HG02840 (cell line): ENCODE measurements around the gene ARHGEF16.

Experiments
- ATAC-seq: cut with Tn5 transposase; IDR thresholded peaks from one replicate; pipeline ENCODE4 v1.9.1; 2021; ENCODE audit warnings: mild to moderate bottlenecking, moderate library complexity, moderate number of reproducible peaks; ENCODE audit not compliant: unreplicated experiment, low FRiP score

Gene ARHGEF16

DNA sequence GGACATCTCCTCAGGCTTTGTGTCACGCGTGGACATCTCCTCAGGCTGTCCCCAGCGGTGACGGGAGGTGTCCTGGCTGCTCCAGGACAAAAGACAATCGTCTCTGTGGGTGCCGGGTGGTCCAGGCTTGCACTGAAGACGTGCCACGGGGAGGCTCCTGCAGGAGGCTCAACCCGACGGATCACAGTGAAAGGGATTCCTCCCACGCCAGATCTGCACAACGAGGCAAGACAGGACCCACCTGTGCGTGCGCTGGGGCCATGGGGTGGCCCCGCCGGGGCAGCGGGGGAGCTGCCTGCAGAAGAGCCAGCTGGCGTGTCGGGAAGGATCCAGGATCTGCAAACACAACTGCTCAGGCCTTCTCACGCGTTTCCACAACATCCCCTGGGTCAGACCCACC is 18.8 kb upstream of the ARHGEF16 start:
- ATAC-seq, result no peak

DNA sequence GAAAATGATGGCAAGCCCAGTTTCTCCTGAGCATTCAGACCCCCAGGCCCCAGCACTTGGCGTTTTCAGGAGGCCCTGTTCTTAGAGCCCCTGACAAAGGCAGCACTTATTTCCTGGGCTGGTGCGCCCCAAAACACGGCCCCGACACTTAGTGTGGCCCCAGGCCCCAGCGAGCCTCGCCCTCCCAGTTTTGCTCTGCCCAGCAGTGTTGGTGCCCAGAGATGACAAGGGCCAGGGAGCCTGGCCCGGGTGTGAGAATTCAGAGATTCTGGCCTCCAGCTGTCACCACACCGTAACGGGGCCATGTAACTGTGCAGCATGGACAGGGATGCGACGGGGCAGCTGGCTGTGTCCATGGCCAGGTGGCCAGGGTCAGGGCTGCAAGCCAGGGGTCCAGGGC is 18.0 kb upstream of the ARHGEF16 start:
- ATAC-seq, result no peak

- ATAC-seq, result no peak
Observed at GRCh38 chr1:3436901-3437300, 17.6 kb upstream of the ARHGEF16 start.

GRCh38 chr1:3438661-3439180 is 15.7 kb upstream of the ARHGEF16 start:
- no peak for ATAC-seq

DNA sequence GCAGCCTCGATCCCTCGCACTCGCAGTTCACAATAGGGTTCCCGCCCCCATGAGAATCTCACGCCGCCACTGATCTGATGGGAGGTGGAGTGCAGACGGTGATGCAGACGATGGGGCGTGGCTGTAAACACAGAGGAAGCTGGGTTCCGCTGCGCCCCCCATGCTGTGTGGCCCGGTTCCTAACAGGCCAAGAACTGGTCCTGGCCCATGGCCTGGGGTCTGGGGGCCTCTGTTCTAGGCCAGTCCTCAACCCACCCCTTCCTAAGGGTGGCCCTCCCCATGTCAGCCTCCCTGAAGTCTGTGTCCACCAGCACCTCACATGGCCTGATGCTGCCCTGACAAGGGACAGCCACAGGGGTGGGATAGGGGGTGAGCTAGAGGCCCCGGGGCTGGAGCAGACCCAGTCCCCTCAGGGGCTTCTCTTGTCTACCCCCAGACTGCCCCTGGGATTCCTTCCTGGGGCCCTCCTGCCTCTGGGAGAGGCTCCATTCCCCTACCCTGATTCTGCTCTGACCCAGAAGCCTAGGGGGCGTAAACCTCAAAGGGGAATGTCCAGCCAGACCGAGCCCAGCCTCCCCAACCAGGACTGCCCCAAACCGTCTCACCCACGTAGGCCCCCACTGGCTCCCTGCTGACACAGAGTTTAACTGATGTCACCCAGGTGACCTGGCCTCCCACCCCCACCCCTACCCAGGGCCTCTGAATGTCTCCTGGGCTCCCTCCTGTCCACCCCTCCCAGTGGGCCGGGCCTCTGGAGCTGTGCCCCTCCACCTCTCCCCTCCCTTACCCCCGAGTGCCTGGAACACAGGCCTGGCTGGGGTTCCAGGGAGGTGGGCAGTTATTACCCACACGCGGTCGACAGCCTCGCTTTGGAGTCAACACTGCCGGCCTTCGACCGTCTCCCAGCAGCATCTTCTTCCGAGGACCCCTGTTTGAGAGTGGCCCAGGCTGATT is 14.8 kb upstream of the ARHGEF16 start:
- no peak for ATAC-seq

DNA sequence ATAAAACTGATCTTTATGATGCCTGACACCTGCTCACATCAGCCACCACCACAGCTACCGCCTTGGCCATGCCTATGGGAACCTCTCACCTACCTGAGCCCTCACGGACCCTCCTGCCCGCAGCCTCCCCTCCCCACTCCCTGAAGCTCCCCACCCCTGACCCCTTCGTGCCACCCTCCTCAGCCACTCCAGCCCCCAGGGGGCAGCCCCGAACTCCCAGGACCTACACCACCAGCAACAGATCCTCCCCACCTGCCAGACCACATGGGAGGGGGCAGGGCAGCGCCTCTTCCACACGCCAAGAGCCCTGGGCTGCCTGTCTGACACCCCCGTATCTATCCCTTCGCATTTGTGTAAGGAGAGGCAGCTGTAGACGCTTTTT is 14.2 kb upstream of the ARHGEF16 start:
- ATAC-seq, result no peak

DNA sequence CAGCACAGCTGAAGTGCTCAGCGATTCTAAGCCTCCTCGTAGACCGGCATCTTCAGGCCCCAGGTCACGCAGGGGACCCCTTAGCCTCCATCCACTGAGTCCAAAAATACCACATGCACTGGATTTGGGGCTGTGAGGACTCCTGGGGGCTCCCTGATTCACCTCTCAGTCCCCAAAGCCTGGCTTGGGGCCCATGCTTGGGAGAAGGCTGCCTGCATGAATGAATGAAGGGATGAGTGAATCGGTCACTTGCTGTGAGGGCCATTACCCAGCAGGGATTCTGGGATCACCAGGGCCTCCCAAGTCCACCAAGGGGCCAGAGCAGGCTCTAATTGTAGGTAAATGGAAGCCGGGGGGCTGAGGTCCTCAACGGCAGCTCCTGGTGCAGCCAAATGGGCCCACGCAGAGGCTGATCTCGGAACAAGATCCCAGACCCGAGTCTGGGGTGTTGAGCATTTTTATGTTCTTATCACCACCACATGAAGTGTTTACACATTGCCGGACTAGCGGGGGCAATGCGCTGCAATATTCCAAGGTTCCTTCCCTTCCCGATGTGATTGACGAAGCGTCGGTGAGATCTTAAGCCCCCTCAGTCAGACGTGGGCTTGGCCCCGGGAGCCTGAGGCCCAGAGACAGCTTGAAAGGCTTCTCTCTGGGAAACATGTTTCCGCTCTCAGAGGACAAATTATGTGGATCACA is 13.6 kb upstream of the ARHGEF16 start:
- no peak for ATAC-seq

DNA sequence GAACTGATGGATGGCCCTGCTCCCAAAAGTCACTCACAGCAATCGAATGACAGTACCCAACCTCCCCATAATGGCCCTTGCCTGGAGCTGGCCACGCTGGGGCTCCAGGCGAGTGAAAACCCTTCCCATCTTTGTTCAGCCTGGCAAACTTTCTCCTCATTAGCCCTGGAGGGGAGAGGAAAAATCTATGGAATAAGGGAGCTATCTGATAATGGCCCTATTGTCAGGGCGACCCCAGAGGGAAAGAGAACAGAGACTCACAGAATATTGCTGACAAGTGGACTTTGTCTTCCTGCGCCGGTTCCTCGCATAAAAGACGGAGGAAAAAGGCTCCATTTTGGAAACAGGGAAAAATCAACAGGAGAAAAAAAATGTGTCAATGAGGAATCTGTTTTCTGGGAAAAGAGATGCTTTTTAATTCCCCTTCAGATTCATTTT is 13.0 kb upstream of the ARHGEF16 start:
- no peak for ATAC-seq

- ATAC-seq, result no peak
Observed at GRCh38 chr1:3441880-3442279, 12.6 kb upstream of the ARHGEF16 start.

GRCh38 chr1:3442331-3442730 is 12.1 kb upstream of the ARHGEF16 start:
- ATAC-seq, result no peak

- no peak for ATAC-seq
Observed at GRCh38 chr1:3442901-3443300, 11.6 kb upstream of the ARHGEF16 start.

DNA sequence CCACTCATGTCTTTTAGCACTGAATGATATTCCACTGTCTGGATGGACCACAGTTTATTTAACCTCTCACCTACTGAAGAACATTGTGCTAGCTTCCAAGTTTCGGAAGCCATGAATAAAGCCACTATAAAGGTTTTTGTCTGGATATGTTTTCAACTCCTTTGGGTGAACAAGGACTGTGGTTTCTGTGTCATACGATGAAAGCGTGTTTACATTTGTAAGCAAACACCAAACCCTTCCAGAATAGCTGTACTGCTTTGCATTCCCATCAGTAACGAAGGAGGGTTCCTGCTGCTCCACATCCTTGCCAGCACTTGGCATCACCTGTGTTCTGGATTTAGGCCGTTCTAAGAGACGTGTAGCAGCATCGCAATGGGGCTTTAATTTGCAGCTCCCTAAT is 10.7 kb upstream of the ARHGEF16 start:
- no peak for ATAC-seq

DNA sequence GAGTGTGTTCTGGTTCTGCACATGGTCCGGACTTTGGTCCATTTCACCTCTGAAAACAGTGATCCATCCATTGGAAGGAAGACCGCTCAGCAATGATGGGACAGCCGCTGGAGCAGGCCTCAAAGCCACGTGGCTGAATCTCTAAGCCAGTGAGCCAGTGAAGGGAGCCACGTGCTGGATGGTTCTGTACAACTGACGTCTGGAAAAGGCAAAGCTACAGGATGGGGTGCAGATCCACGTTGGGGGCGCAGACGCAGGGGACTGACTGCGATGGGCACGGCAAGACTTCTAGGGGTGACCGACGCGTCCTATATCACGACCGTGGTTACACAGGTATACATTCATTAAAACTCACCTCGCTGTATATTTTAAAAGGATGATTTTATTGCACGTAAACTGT is 10.2 kb upstream of the ARHGEF16 start:
- no peak for ATAC-seq

GRCh38 chr1:3444736-3445135 is 9.7 kb upstream of the ARHGEF16 start:
- ATAC-seq, result no peak

- no peak for ATAC-seq
Observed at GRCh38 chr1:3450202-3450863, 4.1 kb upstream of the ARHGEF16 start.

DNA sequence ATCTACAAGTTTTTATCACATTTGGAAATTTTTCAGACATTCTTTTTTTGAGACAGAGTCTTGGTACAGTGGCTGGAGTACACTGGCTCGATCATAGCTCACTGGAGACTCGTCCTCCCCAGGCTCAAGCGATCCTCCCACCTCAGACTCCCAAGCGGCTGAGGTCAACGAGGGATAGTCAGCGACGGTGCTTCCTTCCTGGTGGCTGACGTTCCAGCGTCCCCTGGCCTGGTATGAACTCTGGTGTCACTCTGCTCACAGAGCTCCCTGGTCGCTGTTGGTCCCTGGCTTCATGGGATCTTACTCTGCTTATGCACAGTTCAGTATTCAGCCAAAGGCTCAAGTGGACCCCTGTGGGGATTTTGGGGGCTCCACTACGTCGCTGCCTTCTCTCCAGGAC is 3.5 kb upstream of the ARHGEF16 start:
- ATAC-seq, result no peak

DNA sequence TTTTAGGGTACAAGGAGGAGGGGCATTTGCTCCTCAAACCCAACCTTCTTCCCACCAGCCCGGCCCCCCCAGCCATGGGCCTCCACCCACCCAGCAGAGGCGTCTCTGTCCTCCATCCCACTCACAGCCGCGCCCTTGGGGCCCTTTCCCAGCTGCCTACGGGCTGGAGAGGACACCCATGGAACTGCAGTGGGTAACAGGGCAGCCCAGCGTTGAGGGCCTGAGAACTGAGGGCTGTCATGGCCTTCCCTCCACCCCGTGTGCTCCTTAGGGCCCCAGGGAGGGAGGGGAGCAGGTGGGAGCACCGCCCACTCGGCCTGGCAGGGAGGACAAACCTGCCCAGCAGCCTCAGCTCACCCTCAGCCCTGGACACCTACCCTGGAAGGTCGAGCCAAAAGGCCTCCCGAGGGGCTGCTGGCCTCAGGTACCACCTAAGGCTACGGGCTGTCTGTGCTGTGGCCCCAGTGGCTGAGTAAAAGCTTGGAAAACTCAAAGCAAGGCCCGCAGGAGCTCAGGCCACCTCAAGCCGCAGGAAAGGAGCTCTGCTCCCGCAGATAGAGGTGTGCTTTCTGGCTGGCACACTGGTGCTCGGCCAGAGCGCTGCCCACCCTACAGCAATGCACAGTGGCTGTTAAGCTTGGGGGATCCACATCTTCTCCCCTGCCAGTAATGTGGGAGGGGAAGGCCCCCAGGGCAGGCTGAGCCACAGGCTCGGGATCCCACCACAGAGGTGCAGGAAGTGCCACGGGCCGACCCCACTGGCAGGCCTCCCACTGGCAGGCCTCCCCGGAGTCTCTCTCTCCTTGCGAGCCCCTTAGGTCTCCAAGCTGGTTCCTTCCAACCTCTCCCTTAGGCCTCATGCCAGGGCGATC is 2.2 kb upstream of the ARHGEF16 start:
- ATAC-seq, result no peak

GRCh38 chr1:3452866-3453175 is 1.6 kb upstream of the ARHGEF16 start:
- no peak for ATAC-seq

- ATAC-seq, result no peak
Observed at GRCh38 chr1:3453203-3453761, 1.2 kb upstream of the ARHGEF16 start.
